Neural cell (in vitro differentiated cells): ENCODE data around the gene RASSF8. TPM values are rescaled to one million over a fixed set of nuclear protein-coding genes. Genes with fewer than 3 reads are reported as not detected.

Experiments used
- H2AFZ ChIP-seq: fragments of 200-600, 300-800 bp; sonication (generic), shearing (Covaris generic); 2 replicates; pipeline ENCODE4 v1.6.0; 2014; ENCODE audit warnings: low read depth, mild to moderate bottlenecking, antibody characterized with exemption, low read length, moderate library complexity
- H3F3A ChIP-seq: fragments of 200-600 bp; shearing (Covaris generic); 2 replicates; pipeline ENCODE4 v1.6.1; 2016; ENCODE audit warnings: mild to moderate bottlenecking, moderate library complexity, mixed read lengths, antibody characterized with exemption, low read length; ENCODE audit not compliant: insufficient read depth, poor library complexity, severe bottlenecking
- H3K27ac ChIP-seq: fragments of 200-600, 300-800 bp; sonication (generic), shearing (Covaris generic); 2 replicates; pipeline ENCODE4 v1.5.1; 2014; ENCODE audit warnings: mild to moderate bottlenecking, low read length, moderate library complexity
- H3K27me3 ChIP-seq: fragments of 300-800, 200-600 bp; sonication (generic), shearing (Covaris generic); 2 replicates; pipeline ENCODE4 v1.6.0; 2014; ENCODE audit warnings: mild to moderate bottlenecking, low read depth, low read length, moderate library complexity; ENCODE audit not compliant: insufficient read depth
- H3K36me3 ChIP-seq: fragments of 300-800, 200-600 bp; sonication (generic), shearing (Covaris generic); 2 replicates; pipeline ENCODE4 v1.5.1; 2014; ENCODE audit warnings: mild to moderate bottlenecking, antibody characterized with exemption, low read length, moderate library complexity; ENCODE audit not compliant: insufficient read depth
- H3K4me2 ChIP-seq: fragments of 300-800, 200-600 bp; sonication (generic), shearing (Covaris generic); 2 replicates; pipeline ENCODE4 v1.6.0; 2014; ENCODE audit warnings: mild to moderate bottlenecking, low read length
- H3K4me3 ChIP-seq: fragments of 300-800, 200-600 bp; sonication (generic), shearing (Covaris generic); 2 replicates; pipeline ENCODE4 v1.5.1; 2014; ENCODE audit warnings: mild to moderate bottlenecking, low read length, moderate library complexity
- H3K79me2 ChIP-seq: fragments of 200-600 bp; shearing (Covaris generic); replicated peaks from 2 replicates; pipeline ENCODE4 v1.6.0; 2014; ENCODE audit warnings: mild to moderate bottlenecking, low read length, moderate library complexity; ENCODE audit not compliant: insufficient read depth
- H3K9ac ChIP-seq: fragments of 300-800, 200-600 bp; sonication (generic), shearing (Covaris generic); 2 replicates; pipeline ENCODE4 v1.6.1; 2016; ENCODE audit warnings: mild to moderate bottlenecking, low read length, mixed read lengths
- H3K9me2 ChIP-seq: fragments of 200-600 bp; shearing (Covaris generic); 2 replicates; pipeline ENCODE4 v1.6.1; 2016; ENCODE audit warnings: mild to moderate bottlenecking, low read length, mixed read lengths; ENCODE audit not compliant: insufficient read depth
- H3K9me3 ChIP-seq: fragments of 200-600, 300-800 bp; sonication (generic), shearing (Covaris generic); 2 replicates; pipeline ENCODE4 v1.6.1; 2016; ENCODE audit warnings: mild to moderate bottlenecking, mixed run types, low read length, moderate library complexity, mixed read lengths
- H4K20me1 ChIP-seq: fragments of 200-600 bp; shearing (Covaris generic); 2 replicates; pipeline ENCODE4 v1.6.1; 2016; ENCODE audit warnings: mild to moderate bottlenecking, mixed run types; ENCODE audit not compliant: insufficient read depth
- EP300 ChIP-seq: fragments of 450-650 bp; conservative IDR thresholded peaks from 2 replicates; pipeline ENCODE4 v1.6.1; 2014; ENCODE audit warnings: antibody characterized with exemption, mild to moderate bottlenecking, moderate library complexity; ENCODE audit not compliant: poor library complexity, severe bottlenecking
- EZH2 ChIP-seq: fragments of 200-600, 300-800 bp; shearing (Covaris generic), sonication (generic); IDR thresholded peaks from 2 replicates; pipeline ENCODE4 v1.6.1; 2014; ENCODE audit warnings: antibody characterized with exemption, low read length, borderline replicate concordance, mild to moderate bottlenecking; ENCODE audit not compliant: insufficient read depth, poor library complexity, severe bottlenecking
- MXI1 ChIP-seq: fragments of 450-650 bp; conservative IDR thresholded peaks from 2 replicates; pipeline ENCODE4 v1.6.1; 2014; ENCODE audit warnings: antibody characterized with exemption, mild to moderate bottlenecking; ENCODE audit not compliant: poor library complexity, severe bottlenecking
- POLR2AphosphoS5 ChIP-seq: IDR thresholded peaks from 2 replicates; pipeline ENCODE4 v1.6.1; 2012
- RAD21 ChIP-seq: fragments of 450-650 bp; conservative IDR thresholded peaks from 2 replicates; pipeline ENCODE4 v1.6.1; 2014; ENCODE audit warnings: antibody characterized with exemption, mild to moderate bottlenecking, moderate library complexity
- REST ChIP-seq: IDR thresholded peaks from 2 replicates; pipeline ENCODE4 v1.6.1; 2012; ENCODE audit warnings: borderline replicate concordance
- SMC3 ChIP-seq: fragments of 450-650 bp; conservative IDR thresholded peaks from 2 replicates; pipeline ENCODE4 v1.6.1; 2014; ENCODE audit warnings: antibody characterized with exemption, mild to moderate bottlenecking, moderate library complexity; ENCODE audit not compliant: poor library complexity
- TAF1 ChIP-seq: IDR thresholded peaks from 2 replicates; pipeline ENCODE4 v1.6.1; 2012; ENCODE audit warnings: low read depth
- polyA plus RNA-seq: library from polyadenylated mRNA; depleted of rRNA; stranded (reverse); fragments of >200 nt; gene quantifications from 2 replicates; pipeline ENCODE4 v1.2.3, GENCODE V29; 2014
- TF ChIP-seq, protein P1 (sequence below): fragments of 450-650 bp; IDR thresholded peaks from 2 replicates; pipeline ENCODE4 v1.5.1; 2014; ENCODE audit warnings: antibody characterized with exemption, mild to moderate bottlenecking, moderate library complexity; ENCODE audit not compliant: poor library complexity, severe bottlenecking

The RASSF8 gene
- polyA plus RNA-seq, 1 donor from 2014 or later = 11.4 TPM

DNA sequence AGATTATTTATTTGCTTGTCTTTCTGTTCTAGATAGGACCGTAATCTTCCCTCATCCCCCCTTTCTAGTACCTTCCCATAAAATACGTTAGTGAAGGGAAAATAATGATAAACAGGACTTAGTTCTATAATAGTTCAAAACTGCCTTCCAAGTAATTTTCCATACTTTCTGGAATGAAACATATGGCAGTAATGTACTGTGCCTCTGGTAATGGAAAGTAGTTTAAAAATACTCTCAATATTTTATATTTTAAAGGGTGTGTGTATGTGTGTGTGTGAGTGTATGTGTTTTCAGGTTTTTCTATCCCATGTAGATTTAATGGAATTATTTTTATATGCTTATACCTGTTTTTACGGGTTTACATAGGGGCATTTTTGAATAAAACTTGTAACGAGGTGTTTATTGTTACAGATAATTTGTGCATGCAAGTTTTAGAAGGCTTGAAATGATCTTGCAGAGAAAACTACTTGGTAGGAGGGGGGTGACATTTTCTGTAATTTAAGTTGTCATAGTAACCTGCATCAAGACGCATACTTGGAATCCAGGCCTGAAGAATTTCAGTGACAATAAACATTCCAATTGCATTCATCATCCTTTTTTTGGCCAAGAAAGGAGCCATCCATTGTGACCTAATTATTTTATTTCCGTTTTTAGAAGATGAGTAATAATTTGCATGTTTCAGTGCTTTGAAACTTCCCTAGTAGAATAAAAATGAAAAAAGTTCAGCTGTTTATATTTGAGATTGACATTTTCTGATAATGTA lies 38.9 kb downstream of the RASSF8 start:
- Histone ChIP-seq H3K79me2 (peaks cover 18% of the 10 kb centered on the region), H4K20me1 (no peaks in the 10 kb centered on the region), H3K4me2 (no peak overlapping the region), H3K9me2 (no peaks in the 10 kb centered on the region), H3K9ac (no peak overlapping the region), H3K36me3 (no peaks in the 10 kb centered on the region), H3K4me3 (no peak overlapping the region), H3K9me3 (no peaks in the 10 kb centered on the region), H2AFZ (no peak overlapping the region), H3K27ac (no peak overlapping the region), H3F3A (no peaks in the 10 kb centered on the region), H3K27me3 (no peaks in the 10 kb centered on the region)
- no peak for TF ChIP-seq RAD21
- TF ChIP-seq EZH2 = no peak
- TF ChIP-seq, protein P1, sequence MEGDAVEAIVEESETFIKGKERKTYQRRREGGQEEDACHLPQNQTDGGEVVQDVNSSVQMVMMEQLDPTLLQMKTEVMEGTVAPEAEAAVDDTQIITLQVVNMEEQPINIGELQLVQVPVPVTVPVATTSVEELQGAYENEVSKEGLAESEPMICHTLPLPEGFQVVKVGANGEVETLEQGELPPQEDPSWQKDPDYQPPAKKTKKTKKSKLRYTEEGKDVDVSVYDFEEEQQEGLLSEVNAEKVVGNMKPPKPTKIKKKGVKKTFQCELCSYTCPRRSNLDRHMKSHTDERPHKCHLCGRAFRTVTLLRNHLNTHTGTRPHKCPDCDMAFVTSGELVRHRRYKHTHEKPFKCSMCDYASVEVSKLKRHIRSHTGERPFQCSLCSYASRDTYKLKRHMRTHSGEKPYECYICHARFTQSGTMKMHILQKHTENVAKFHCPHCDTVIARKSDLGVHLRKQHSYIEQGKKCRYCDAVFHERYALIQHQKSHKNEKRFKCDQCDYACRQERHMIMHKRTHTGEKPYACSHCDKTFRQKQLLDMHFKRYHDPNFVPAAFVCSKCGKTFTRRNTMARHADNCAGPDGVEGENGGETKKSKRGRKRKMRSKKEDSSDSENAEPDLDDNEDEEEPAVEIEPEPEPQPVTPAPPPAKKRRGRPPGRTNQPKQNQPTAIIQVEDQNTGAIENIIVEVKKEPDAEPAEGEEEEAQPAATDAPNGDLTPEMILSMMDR = no peak
- no peak for TF ChIP-seq EP300
- TF ChIP-seq MXI1 = no peak
- no peak for TF ChIP-seq REST
- TF ChIP-seq POLR2AphosphoS5 = no peak
- TF ChIP-seq SMC3 = no peak
- TF ChIP-seq TAF1 = no peak

DNA sequence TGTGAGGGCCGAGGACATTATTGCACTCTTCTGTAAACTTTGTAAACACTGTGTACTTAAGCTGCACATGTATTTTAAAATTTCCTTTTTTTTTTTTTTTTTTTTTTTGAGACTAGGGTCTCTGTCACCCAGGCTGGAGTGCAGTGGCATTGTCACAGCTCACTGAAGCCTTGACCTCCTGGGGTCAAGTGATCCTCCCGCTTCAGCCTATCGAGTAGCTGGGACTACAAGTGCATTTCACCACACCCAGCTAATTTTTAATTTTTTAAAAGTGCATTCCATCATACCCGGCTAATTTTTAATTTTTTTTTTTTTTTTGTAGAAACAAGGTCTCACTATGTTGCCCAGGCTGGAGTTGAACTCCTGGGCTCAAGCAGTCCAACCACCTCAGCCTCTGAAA lies 42.4 kb downstream of the RASSF8 start:
- Histone ChIP-seq H3K27ac (no peak overlapping the region), H2AFZ (no peak overlapping the region), H3K4me2 (no peak overlapping the region), H3K4me3 (no peak overlapping the region), H3F3A (no peaks in the 10 kb centered on the region), H4K20me1 (no peaks in the 10 kb centered on the region), H3K9me3 (no peaks in the 10 kb centered on the region), H3K9me2 (no peaks in the 10 kb centered on the region), H3K9ac (no peak overlapping the region), H3K27me3 (no peaks in the 10 kb centered on the region), H3K36me3 (no peaks in the 10 kb centered on the region), H3K79me2 (peaks cover 25% of the 10 kb centered on the region)
- TF ChIP-seq RAD21 (no peak), POLR2AphosphoS5 (no peak), EZH2 (no peak), EP300 (no peak), TAF1 (no peak), SMC3 (no peak), REST (no peak), MXI1 (no peak)
- TF ChIP-seq, protein P1 = no peak
